SK-N-MC (cell line): ENCODE results near the gene ABCF2.

Experiments used
- DNase-seq: peaks from one replicate; pipeline ENCODE4 v3.0.0-alpha.2; 2011; ENCODE audit warnings: low read depth, low spot score
- H3K27ac ChIP-seq: fragments of 200-600 bp; sonication (generic); 2 replicates; pipeline ENCODE4 v1.5.1; 2016; ENCODE audit warnings: mixed run types
- H3K36me3 ChIP-seq: fragments of 200-600 bp; sonication (generic); 2 replicates; pipeline ENCODE4 v1.6.1; 2017; ENCODE audit warnings: antibody characterized with exemption, low read length, mixed read lengths; ENCODE audit not compliant: insufficient read depth
- H3K4me3 ChIP-seq: fragments of 200-600 bp; sonication (generic); 2 replicates; pipeline ENCODE4 v1.5.1; 2016
- H3K9ac ChIP-seq: fragments of 200-600 bp; sonication (generic); 2 replicates; pipeline ENCODE4 v1.8.0; 2017; ENCODE audit warnings: mixed run types, mixed read lengths; ENCODE audit not compliant: insufficient read length
- H3K9me3 ChIP-seq: fragments of 200-600 bp; sonication (generic); 2 replicates; pipeline ENCODE4 v1.6.1; 2017; ENCODE audit warnings: low read depth, mild to moderate bottlenecking, antibody characterized with exemption, low read length, moderate library complexity, mixed read lengths
- EZH2 ChIP-seq: fragments of 200-600 bp; sonication (generic); IDR thresholded peaks from one replicate; pipeline ENCODE4 v1.6.1; 2017; ENCODE audit warnings: antibody characterized with exemption
- FOXP2 ChIP-seq: optimal IDR thresholded peaks from 2 replicates; pipeline ENCODE3; 2011; ENCODE audit warnings: mild to moderate bottlenecking, moderate library complexity; ENCODE audit not compliant: insufficient read depth; ENCODE audit errors: extremely low read length, control extremely low read depth
- POLR2AphosphoS5 ChIP-seq: IDR thresholded peaks from 2 replicates; pipeline ENCODE4 v1.6.1; 2012; ENCODE audit warnings: mild to moderate bottlenecking, low read depth, low read length, borderline replicate concordance

ABCF2 gene

GRCh38 chr7:151254851-151255250 lies 27.8 kb upstream of the ABCF2 start:
- H3K27ac ChIP-seq: no peak overlapping the region
- no peak overlapping the region for H3K9ac ChIP-seq
- H3K9me3 ChIP-seq: no peaks in the 10 kb centered on the region
- no peaks in the 10 kb centered on the region for H3K36me3 ChIP-seq
- TF ChIP-seq EZH2: no peak
- no peak overlapping the region for H3K4me3 ChIP-seq
- DNase-seq: no peak

GRCh38 chr7:151254316-151254715 lies 27.3 kb upstream of the ABCF2 start:
- H3K36me3 ChIP-seq: no peaks in the 10 kb centered on the region
- TF ChIP-seq EZH2 (no peak), FOXP2 (no peak), POLR2AphosphoS5 (no peak)
- no peak overlapping the region for H3K9ac ChIP-seq
- DNase-seq: no peak
- H3K9me3 ChIP-seq: no peaks in the 10 kb centered on the region
- H3K27ac ChIP-seq: no peak overlapping the region
- H3K4me3 ChIP-seq: no peak overlapping the region

GRCh38 chr7:151252961-151253711 lies 26.1 kb upstream of the ABCF2 start:
- no peak overlapping the region for H3K9ac ChIP-seq
- H3K36me3 ChIP-seq: no peaks in the 10 kb centered on the region
- no peak overlapping the region for H3K4me3 ChIP-seq
- DNase-seq: no peak
- no peaks in the 10 kb centered on the region for H3K9me3 ChIP-seq
- no peak overlapping the region for H3K27ac ChIP-seq
- TF ChIP-seq POLR2AphosphoS5: no peak
- no peak for TF ChIP-seq FOXP2

GRCh38 chr7:151252561-151252835 lies 25.5 kb upstream of the ABCF2 start:
- no peak overlapping the region for H3K4me3 ChIP-seq
- no peak for DNase-seq
- no peaks in the 10 kb centered on the region for H3K36me3 ChIP-seq
- no peak overlapping the region for H3K27ac ChIP-seq
- TF ChIP-seq EZH2: no peak
- no peaks in the 10 kb centered on the region for H3K9me3 ChIP-seq
- no peak overlapping the region for H3K9ac ChIP-seq

GRCh38 chr7:151251689-151252560 lies 24.9 kb upstream of the ABCF2 start:
- no peak overlapping the region for H3K27ac ChIP-seq
- H3K9ac ChIP-seq: no peak overlapping the region
- H3K4me3 ChIP-seq: no peak overlapping the region
- no peak for TF ChIP-seq EZH2
- TF ChIP-seq FOXP2: no peak
- no peak for TF ChIP-seq POLR2AphosphoS5
- H3K9me3 ChIP-seq: no peaks in the 10 kb centered on the region
- DNase-seq: no peak
- H3K36me3 ChIP-seq: no peaks in the 10 kb centered on the region

- Histone ChIP-seq H3K27ac (no peak overlapping the region), H3K4me3 (no peak overlapping the region), H3K36me3 (no peaks in the 10 kb centered on the region), H3K9me3 (no peaks in the 10 kb centered on the region), H3K9ac (no peak overlapping the region)
- no peak for DNase-seq
- no peak for TF ChIP-seq EZH2
- no peak for TF ChIP-seq FOXP2
- no peak for TF ChIP-seq POLR2AphosphoS5
Measured at GRCh38 chr7:151251328-151251688, 24.3 kb upstream of the ABCF2 start.

- TF ChIP-seq POLR2AphosphoS5 (no peak), EZH2 (no peak), FOXP2 (no peak)
- H3K9ac ChIP-seq: no peak overlapping the region
- H3K4me3 ChIP-seq: no peak overlapping the region
- H3K36me3 ChIP-seq: no peaks in the 10 kb centered on the region
- no peak overlapping the region for H3K27ac ChIP-seq
- H3K9me3 ChIP-seq: no peaks in the 10 kb centered on the region
- DNase-seq: no peak
Measured at GRCh38 chr7:151250181-151251132, 23.5 kb upstream of the ABCF2 start.

- Histone ChIP-seq H3K27ac (no peak overlapping the region), H3K9me3 (no peaks in the 10 kb centered on the region), H3K9ac (no peak overlapping the region), H3K36me3 (no peaks in the 10 kb centered on the region), H3K4me3 (peak overlapping the region; percentile 80)
- TF ChIP-seq EZH2 (no peak), POLR2AphosphoS5 (peak; percentile 34; the same call in 1 of the 2 replicates)
- DNase-seq: no peak
Measured at GRCh38 chr7:151249732-151250072, 22.7 kb upstream of the ABCF2 start.

GRCh38 chr7:151249034-151249731 lies 22.2 kb upstream of the ABCF2 start:
- peak overlapping the region; percentile 80 for H3K4me3 ChIP-seq
- DNase-seq: no peak
- peak overlapping the region; percentile 78 for H3K9ac ChIP-seq
- peak overlapping the region; percentile 71; the same call in 1 of the 2 replicates for H3K27ac ChIP-seq
- H3K9me3 ChIP-seq: no peaks in the 10 kb centered on the region
- no peaks in the 10 kb centered on the region for H3K36me3 ChIP-seq
- TF ChIP-seq EZH2 (no peak), FOXP2 (no peak), POLR2AphosphoS5 (no peak)
